GM12878 (cell line): ENCODE results near the gene SLF2. TPM values are rescaled to one million over a fixed set of nuclear protein-coding genes. Genes with fewer than 3 reads are reported as not detected.

Experiments used
- ATAC-seq: fragments of 200-7000 bp; cut with Tn5 transposase; 3 replicates; pipeline ENCODE4 v1.9.1; 2020; ENCODE audit warnings: mild to moderate bottlenecking, moderate library complexity
- BruUV-seq: library from RNA; stranded (reverse); fragments of 400-500 nt; replicated peaks from 2 replicates; lab custom pipeline; 2021; lab: Mats Ljungman, UMichigan
- CTCF ChIA-PET: fragments of 300-600 bp; sonication (Branson Sonifier 250); formaldehyde crosslinking; extraction: SDS; loops from one replicate; lab custom pipeline; 2021; ENCODE audit warnings: inconsistent platforms; lab: Yijun Ruan, JAX
- POLR2A ChIA-PET: fragments of 350-600 bp; formaldehyde crosslinking; extraction: SDS; loops from one replicate; lab custom pipeline; 2021; ENCODE audit warnings: inconsistent platforms; lab: Charles Lee
- RAD21 ChIA-PET: fragments of 300-600 bp; sonication (Branson Sonifier 250); formaldehyde crosslinking; loops from one replicate; lab custom pipeline; 2023; ENCODE audit warnings: antibody characterized with exemption; ENCODE audit not compliant: unreplicated experiment; lab: Charles Lee
- SMC1A ChIA-PET: fragments of 300-600 bp; sonication (Branson Sonifier 250); formaldehyde crosslinking; loops from one replicate; lab custom pipeline; 2023; ENCODE audit not compliant: unreplicated experiment, uncharacterized antibody; lab: Charles Lee
- DNase-seq: peaks from one replicate; pipeline ENCODE4 v3.0.0-alpha.2; 2011; ENCODE audit warnings: low read depth, low spot score
- FAIRE-seq: peaks from 3 replicates; lab custom pipeline; 2011; peaks lifted over from hg19 to GRCh38; lab: Jason Lieb, UNC
- H2AFZ ChIP-seq: 2 replicates; pipeline ENCODE4 v1.6.0; 2011; ENCODE audit warnings: low read depth, low read length, control low read depth; ENCODE audit not compliant: control insufficient read depth
- H3K27ac ChIP-seq: 2 replicates; pipeline ENCODE4 v1.5.1; 2011; ENCODE audit warnings: control low read depth; ENCODE audit not compliant: control insufficient read depth, insufficient read depth
- H3K27me3 ChIP-seq, 2 experiments: replicated peaks in 1 of 2; 2 replicates each; pipeline versions ENCODE4 v1.6.0 to v1.6.1; 2011; ENCODE audit warnings: low read length in 1 of 2; ENCODE audit not compliant: control insufficient read depth in 2 of 2, insufficient read depth in 2 of 2
- H3K36me3 ChIP-seq, 2 experiments: 2 replicates each; pipeline ENCODE4 v1.5.1; 2011; ENCODE audit warnings: low read length in 1 of 2; ENCODE audit not compliant: control insufficient read depth in 2 of 2, insufficient read depth in 2 of 2
- H3K4me1 ChIP-seq: 2 replicates; pipeline ENCODE4 v1.6.1; 2011; ENCODE audit warnings: mild to moderate bottlenecking, low read length, moderate library complexity, mixed read lengths; ENCODE audit not compliant: control insufficient read depth, insufficient read depth
- H3K4me2 ChIP-seq: 2 replicates; pipeline ENCODE4 v1.6.0; 2011; ENCODE audit warnings: control low read depth; ENCODE audit not compliant: control insufficient read depth, insufficient read depth
- H3K4me3 ChIP-seq: fragments of 200-600 bp; sonication (generic); 2 replicates; pipeline ENCODE4 v1.5.1; 2016
- H3K79me2 ChIP-seq: 2 replicates; pipeline ENCODE4 v1.6.0; 2011; ENCODE audit warnings: low read length; ENCODE audit not compliant: control insufficient read depth, insufficient read depth
- H3K9ac ChIP-seq: 2 replicates; pipeline ENCODE4 v1.8.0; 2011; ENCODE audit warnings: low read length, control low read depth, mixed read lengths; ENCODE audit not compliant: control insufficient read depth, insufficient read depth
- H3K9me3 ChIP-seq: replicated peaks from 3 replicates; pipeline ENCODE4 v1.5.1; 2011; ENCODE audit warnings: mild to moderate bottlenecking, low read length; ENCODE audit not compliant: control insufficient read depth, insufficient read depth
- H4K20me1 ChIP-seq: 2 replicates; pipeline ENCODE4 v1.6.0; 2011; ENCODE audit not compliant: control insufficient read depth, insufficient read depth
- ATF2 ChIP-seq: IDR thresholded peaks from 2 replicates; pipeline ENCODE4 v1.6.1; 2012; ENCODE audit warnings: low read length, inconsistent platforms
- BCL11A ChIP-seq: IDR thresholded peaks from 2 replicates; pipeline ENCODE4 v1.6.1; 2011; ENCODE audit warnings: low read depth, low read length
- CREM ChIP-seq: IDR thresholded peaks from 2 replicates; pipeline ENCODE4 v1.6.1; 2014; ENCODE audit warnings: antibody characterized with exemption, low read depth
- CTCF ChIP-seq, 3 experiments: IDR thresholded peaks in 2 of 3; conservative IDR thresholded peaks in 1 of 3; 2 replicates each; pipeline ENCODE4 v1.5.1; 2011; ENCODE audit warnings: low read depth in 3 of 3, low read length in 3 of 3, mild to moderate bottlenecking in 3 of 3, control low read depth in 2 of 3, moderate library complexity in 2 of 3, inconsistent platforms in 1 of 3, mixed read lengths in 1 of 3; ENCODE audit not compliant: control insufficient read depth in 2 of 3, insufficient read depth in 1 of 3; ENCODE audit errors: extremely low read depth in 1 of 3
- ETV6 ChIP-seq, 2 experiments: fragments of 450-650 bp in 1 of 2; IDR thresholded peaks in 1 of 2; conservative IDR thresholded peaks in 1 of 2; 2 replicates each; pipeline ENCODE4 v1.6.1; 2014; ENCODE audit warnings: antibody characterized with exemption in 1 of 2, borderline replicate concordance in 1 of 2, low read depth in 1 of 2, mild to moderate bottlenecking in 1 of 2, moderate library complexity in 1 of 2
- FOXM1 ChIP-seq: IDR thresholded peaks from 2 replicates; pipeline ENCODE4 v1.6.1; 2012; ENCODE audit warnings: low read depth, mild to moderate bottlenecking, inconsistent platforms, low read length, moderate library complexity
- IRF4 ChIP-seq: IDR thresholded peaks from 2 replicates; pipeline ENCODE4 v1.6.1; 2011; ENCODE audit warnings: low read depth, low read length
- KAT2A ChIP-seq: conservative IDR thresholded peaks from 2 replicates; pipeline ENCODE4 v1.6.1; 2011; ENCODE audit warnings: low read depth, low read length; ENCODE audit not compliant: control insufficient read depth
- MXI1 ChIP-seq: fragments of 150-350 bp; IDR thresholded peaks from 2 replicates; pipeline ENCODE4 v1.6.1; 2011; ENCODE audit warnings: low read depth, mild to moderate bottlenecking, inconsistent platforms, low read length, improper control_type of control experiment
- NFYA ChIP-seq: IDR thresholded peaks from 2 replicates; pipeline ENCODE4 v1.6.1; 2011; ENCODE audit warnings: low read depth, mild to moderate bottlenecking, low read length, improper control_type of control experiment, borderline replicate concordance
- STAT1 ChIP-seq: fragments of 450-650 bp; conservative IDR thresholded peaks from 2 replicates; pipeline ENCODE4 v1.6.1; 2014; ENCODE audit warnings: antibody characterized with exemption, mild to moderate bottlenecking
- TCF12 ChIP-seq: IDR thresholded peaks from 2 replicates; pipeline ENCODE4 v1.6.1; 2011; ENCODE audit warnings: low read depth, mild to moderate bottlenecking, low read length
- ZNF207 ChIP-seq: fragments of 450-650 bp; IDR thresholded peaks from 2 replicates; pipeline ENCODE4 v1.6.1; 2014; ENCODE audit warnings: antibody characterized with exemption, mild to moderate bottlenecking, borderline replicate concordance
- ZNF274 ChIP-seq: IDR thresholded peaks from one replicate; pipeline ENCODE4 v1.8.0; 2011; ENCODE audit not compliant: insufficient read length, insufficient read depth
- WGBS: methylation state at CpG from one replicate; pipeline ENCODE4 v1.1.6; 2016; ENCODE audit warnings: low lambda C conversion rate; ENCODE audit not compliant: insufficient replicate concordance, insufficient coverage; ENCODE audit errors: missing lambda C conversion rate; 5-methylcytosine and 5-hydroxymethylcytosine counted together
- in situ Hi-C: fragments of 300-500 bp; cut with MboI; formaldehyde crosslinking; loops from 9 replicates; pipeline ENCODE4 v1.14.3; 2018; ENCODE audit warnings: mixed read lengths
- intact Hi-C: fragments of 100-400 bp; cut with micrococcal nuclease; formaldehyde crosslinking; loops from one replicate; pipeline ENCODE4 v1.14.2; 2022; ENCODE audit not compliant: unreplicated experiment
- polyA plus RNA-seq, 11 experiments: library from polyadenylated mRNA; depleted of rRNA in 4 of 11; unstranded in 6 of 11; stranded (reverse) in 5 of 11; fragments of >200 nt; fragmentation: Nextera tagmentation in 4 of 11; fragmentation: Illumina TruSeq in 1 of 11; extraction: Ambion mirVana in 4 of 11; extraction: Trizol in 1 of 11; gene quantifications; 1 replicate in 1 of 11; 2 replicates in 10 of 11; pipeline versions ENCODE4 v1.2.1 to v1.2.3, GENCODE V29; 2011 to 2016; ENCODE audit warnings: inconsistent platforms in 2 of 11, missing spikeins in 2 of 11, low read depth in 1 of 11
- total RNA-seq, 4 experiments: library from RNA; depleted of rRNA in 3 of 4; stranded (reverse); fragments of >200 nt in 3 of 4; fragmentation: Illumina TruSeq in 1 of 4; extraction: Trizol in 1 of 4; gene quantifications; 2 replicates each; pipeline versions ENCODE4 v1.2.1 to v1.2.3, GENCODE V29; 2013 to 2021

The SLF2 gene
- total and polyA plus RNA-seq, 10 of the 15 experiments (the other 5 are each of a cell fraction or from before 2014, with no cell fraction given), result 3.0 to 25.2 (median 17.9) TPM

GRCh38 chr10:100976906-100977305 lies 64.1 kb downstream of the SLF2 start:
- in situ Hi-C loops, result no loop called here
- H2AFZ ChIP-seq, result no peak overlapping the region
- H3K4me3 ChIP-seq, result no peak overlapping the region
- H3K27ac ChIP-seq, result no peak overlapping the region
- no peaks in the 10 kb centered on the region for H3K9me3 ChIP-seq
- H3K4me2 ChIP-seq, result no peak overlapping the region
- FAIRE-seq (no peak), DNase-seq (no peak), ATAC-seq (no peak)
- CTCF ChIA-PET, result no interaction called here
- POLR2A ChIA-PET, result no interaction called here
- no peaks in the 10 kb centered on the region for H3K4me1 ChIP-seq
- SMC1A ChIA-PET, result no interaction called here
- no peak overlapping the region for H3K9ac ChIP-seq
- intact Hi-C loops, result no loop called here
- 47% methylated on average over 3 of the region's 3 CpGs for WGBS
- no peaks in the 10 kb centered on the region for H3K27me3 ChIP-seq
- H4K20me1 ChIP-seq, result no peaks in the 10 kb centered on the region
- no peaks in the 10 kb centered on the region for H3K79me2 ChIP-seq
- RAD21 ChIA-PET, result no interaction called here
- peaks cover 0 to 3% of the 10 kb centered on the region in 2 experiments; a peak in 2 of 4 replicates for H3K36me3 ChIP-seq
- no TSS peak for BruUV-seq
- TF ChIP-seq FOXM1, result no peak
- TF ChIP-seq BCL11A, result no peak
- no peak for TF ChIP-seq ZNF274
- no peak for TF ChIP-seq MXI1
- TF ChIP-seq IRF4, result no peak
- no peak for TF ChIP-seq ETV6 (conservative IDR thresholded peaks at IDR 0.05 in 1 of 2, IDR thresholded peaks at IDR 0.05 in 1 of 2; ENCODE audit: borderline replicate concordance in 1 of 2, low read depth in 1 of 2)
- TF ChIP-seq STAT1, result no peak
- TF ChIP-seq TCF12, result no peak
- TF ChIP-seq ZNF207, result no peak
- TF ChIP-seq KAT2A, result no peak
- no peak for TF ChIP-seq CTCF (IDR thresholded peaks at IDR 0.05 in 2 of 3, conservative IDR thresholded peaks at IDR 0.05 in 1 of 3; ENCODE audit: control insufficient read depth in 2 of 3, extremely low read depth in 1 of 3, insufficient read depth in 1 of 3, low read depth in 3 of 3, low read length in 3 of 3)
- TF ChIP-seq ATF2, result no peak
- no peak for TF ChIP-seq CREM
- no peak for TF ChIP-seq NFYA
- TF ChIP-seq, all 136 proteins: peak for 0
